Neural cell (in vitro differentiated cells): ENCODE results near the gene SHF.

Source experiments
- CTCF ChIP-seq: fragments of 450-650 bp; IDR thresholded peaks from 2 replicates; pipeline ENCODE4 v1.5.1; 2014; ENCODE audit warnings: antibody characterized with exemption, mild to moderate bottlenecking, moderate library complexity; ENCODE audit not compliant: poor library complexity, severe bottlenecking
- EP300 ChIP-seq: fragments of 450-650 bp; conservative IDR thresholded peaks from 2 replicates; pipeline ENCODE4 v1.6.1; 2014; ENCODE audit warnings: antibody characterized with exemption, mild to moderate bottlenecking, moderate library complexity; ENCODE audit not compliant: poor library complexity, severe bottlenecking
- EZH2 ChIP-seq: fragments of 200-600, 300-800 bp; shearing (Covaris generic), sonication (generic); IDR thresholded peaks from 2 replicates; pipeline ENCODE4 v1.6.1; 2014; ENCODE audit warnings: antibody characterized with exemption, low read length, borderline replicate concordance, mild to moderate bottlenecking; ENCODE audit not compliant: insufficient read depth, poor library complexity, severe bottlenecking
- POLR2AphosphoS5 ChIP-seq: IDR thresholded peaks from 2 replicates; pipeline ENCODE4 v1.6.1; 2012
- SMC3 ChIP-seq: fragments of 450-650 bp; conservative IDR thresholded peaks from 2 replicates; pipeline ENCODE4 v1.6.1; 2014; ENCODE audit warnings: antibody characterized with exemption, mild to moderate bottlenecking, moderate library complexity; ENCODE audit not compliant: poor library complexity
- TAF1 ChIP-seq: IDR thresholded peaks from 2 replicates; pipeline ENCODE4 v1.6.1; 2012; ENCODE audit warnings: low read depth
- TF ChIP-seq, protein P1 (sequence below): IDR thresholded peaks from 2 replicates; pipeline ENCODE4 v1.6.1; 2012; ENCODE audit warnings: borderline replicate concordance

DNA sequence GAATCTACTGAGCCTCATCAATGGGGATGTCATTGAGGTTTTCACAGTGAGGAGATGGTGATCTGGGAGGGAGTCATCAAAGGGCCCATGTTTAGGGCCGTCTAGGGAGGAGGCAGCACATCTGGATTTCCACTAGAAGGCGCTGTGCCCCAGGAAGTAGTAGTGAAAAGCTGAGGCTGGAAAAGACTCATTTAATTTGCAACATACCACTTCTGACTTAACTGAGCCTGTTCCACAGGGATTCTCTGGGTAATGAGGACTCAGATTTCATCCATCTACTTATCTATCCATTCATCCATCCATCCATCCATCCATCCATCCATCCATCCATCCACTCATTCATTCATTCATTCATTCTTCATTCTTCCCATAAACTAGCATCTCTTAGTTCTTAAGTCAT is 17.4 kb upstream of the SHF start:
- no peak for TF ChIP-seq EZH2
- TF ChIP-seq CTCF, result peak; percentile 67
- TF ChIP-seq, protein P1, sequence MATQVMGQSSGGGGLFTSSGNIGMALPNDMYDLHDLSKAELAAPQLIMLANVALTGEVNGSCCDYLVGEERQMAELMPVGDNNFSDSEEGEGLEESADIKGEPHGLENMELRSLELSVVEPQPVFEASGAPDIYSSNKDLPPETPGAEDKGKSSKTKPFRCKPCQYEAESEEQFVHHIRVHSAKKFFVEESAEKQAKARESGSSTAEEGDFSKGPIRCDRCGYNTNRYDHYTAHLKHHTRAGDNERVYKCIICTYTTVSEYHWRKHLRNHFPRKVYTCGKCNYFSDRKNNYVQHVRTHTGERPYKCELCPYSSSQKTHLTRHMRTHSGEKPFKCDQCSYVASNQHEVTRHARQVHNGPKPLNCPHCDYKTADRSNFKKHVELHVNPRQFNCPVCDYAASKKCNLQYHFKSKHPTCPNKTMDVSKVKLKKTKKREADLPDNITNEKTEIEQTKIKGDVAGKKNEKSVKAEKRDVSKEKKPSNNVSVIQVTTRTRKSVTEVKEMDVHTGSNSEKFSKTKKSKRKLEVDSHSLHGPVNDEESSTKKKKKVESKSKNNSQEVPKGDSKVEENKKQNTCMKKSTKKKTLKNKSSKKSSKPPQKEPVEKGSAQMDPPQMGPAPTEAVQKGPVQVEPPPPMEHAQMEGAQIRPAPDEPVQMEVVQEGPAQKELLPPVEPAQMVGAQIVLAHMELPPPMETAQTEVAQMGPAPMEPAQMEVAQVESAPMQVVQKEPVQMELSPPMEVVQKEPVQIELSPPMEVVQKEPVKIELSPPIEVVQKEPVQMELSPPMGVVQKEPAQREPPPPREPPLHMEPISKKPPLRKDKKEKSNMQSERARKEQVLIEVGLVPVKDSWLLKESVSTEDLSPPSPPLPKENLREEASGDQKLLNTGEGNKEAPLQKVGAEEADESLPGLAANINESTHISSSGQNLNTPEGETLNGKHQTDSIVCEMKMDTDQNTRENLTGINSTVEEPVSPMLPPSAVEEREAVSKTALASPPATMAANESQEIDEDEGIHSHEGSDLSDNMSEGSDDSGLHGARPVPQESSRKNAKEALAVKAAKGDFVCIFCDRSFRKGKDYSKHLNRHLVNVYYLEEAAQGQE, result no peak
- TF ChIP-seq EP300, result no peak
- no peak for TF ChIP-seq TAF1
- TF ChIP-seq SMC3, result peak; percentile 62
- TF ChIP-seq POLR2AphosphoS5, result no peak
